Erythroblast (primary cell): ENCODE results near the gene CADPS2.

Experiments
- DNase-seq, 2 experiments: peaks; one replicate each; lab custom pipeline; 2025; lab: John Stamatoyannopoulos, UW
- GATA1 ChIP-seq: IDR thresholded peaks from 2 replicates; pipeline ENCODE4 v1.6.1; 2011; ENCODE audit warnings: low read depth, mild to moderate bottlenecking, control low read depth, low read length, moderate library complexity
- POLR2A ChIP-seq: IDR thresholded peaks from 2 replicates; pipeline ENCODE4 v1.6.1; 2011; ENCODE audit warnings: mild to moderate bottlenecking, low read length

CADPS2 gene

DNA sequence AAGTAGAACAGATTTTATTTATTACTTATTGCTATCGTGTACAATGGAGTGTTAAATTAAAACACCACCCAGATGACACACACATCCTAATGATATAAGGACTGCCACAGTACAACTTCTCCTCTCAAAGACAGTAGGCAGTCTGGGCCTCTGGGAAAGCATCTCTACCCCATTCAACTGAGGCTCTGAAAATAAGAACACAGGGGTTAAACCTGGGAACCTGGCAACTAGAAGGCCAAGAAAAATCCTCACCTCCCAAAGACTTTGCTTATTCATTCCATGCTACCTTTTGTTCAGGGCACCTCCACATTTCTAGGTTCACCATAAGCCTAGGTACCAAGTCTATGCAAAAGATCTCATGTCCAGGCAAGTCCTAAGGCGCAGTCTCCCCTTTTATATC is 456.3 kb downstream of the CADPS2 start:
- no peak for DNase-seq

DNA sequence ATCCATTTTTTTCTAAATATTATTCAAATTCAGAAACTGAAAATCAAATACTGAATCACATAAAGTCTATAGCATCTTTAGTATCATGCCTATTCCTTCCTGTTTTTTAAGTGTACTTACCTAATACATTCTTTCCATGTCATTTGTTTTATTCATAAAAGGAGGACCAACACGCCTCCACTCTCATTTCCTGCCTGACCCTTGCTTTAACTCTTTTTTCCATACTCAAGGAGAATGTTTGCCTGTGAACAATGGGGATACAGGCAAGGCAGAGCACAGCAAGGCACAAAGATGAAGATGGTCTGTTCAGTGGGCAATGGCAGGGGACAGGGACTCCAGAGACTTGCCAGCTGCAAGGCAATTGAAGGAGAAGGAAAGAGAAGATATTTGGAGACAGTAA is 460.5 kb downstream of the CADPS2 start:
- no peak for DNase-seq
- TF ChIP-seq POLR2A (no peak), GATA1 (no peak)

More for the DNA sequence above, 456.3 kb downstream of the CADPS2 start:
- TF ChIP-seq GATA1 (no peak), POLR2A (no peak)

DNA sequence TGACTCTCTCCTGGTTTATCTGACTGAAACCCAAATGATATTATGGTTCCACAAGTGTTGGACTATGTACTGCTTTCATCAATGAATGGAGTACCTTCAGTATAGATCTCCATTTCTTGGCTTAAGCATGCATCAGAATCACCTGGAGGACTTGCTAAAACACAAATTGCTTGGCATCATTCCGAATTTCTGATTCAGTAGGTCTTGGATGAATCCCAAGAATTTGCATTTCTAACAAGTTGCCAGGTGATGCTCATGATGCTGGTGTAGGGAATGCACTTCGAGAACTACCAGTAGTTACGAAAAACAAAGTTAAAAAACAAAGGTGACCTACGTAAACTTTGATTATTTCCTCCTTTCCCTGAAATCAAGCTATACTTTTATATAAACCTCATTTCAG is 462.7 kb downstream of the CADPS2 start:
- TF ChIP-seq GATA1 (no peak), POLR2A (no peak)
- no peak for DNase-seq

DNA sequence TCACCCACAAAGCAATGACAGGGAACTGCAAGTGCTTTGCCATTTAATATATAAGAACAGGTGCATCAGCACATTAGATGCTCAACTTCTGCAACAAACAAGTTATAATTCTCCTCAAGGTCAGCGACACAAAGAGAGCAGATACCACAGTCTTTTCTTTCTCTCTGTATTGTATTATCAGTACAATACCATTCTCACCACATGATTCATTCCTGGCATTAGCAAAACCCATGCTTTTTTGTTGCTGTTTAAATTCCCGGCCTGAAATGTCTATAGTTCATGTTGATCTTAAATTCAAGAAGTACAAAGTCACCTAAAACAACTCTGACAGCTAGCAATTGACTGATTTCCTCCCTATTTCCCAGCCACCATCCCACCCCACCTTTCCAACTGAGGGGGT is 469.9 kb downstream of the CADPS2 start:
- no peak for DNase-seq

DNA sequence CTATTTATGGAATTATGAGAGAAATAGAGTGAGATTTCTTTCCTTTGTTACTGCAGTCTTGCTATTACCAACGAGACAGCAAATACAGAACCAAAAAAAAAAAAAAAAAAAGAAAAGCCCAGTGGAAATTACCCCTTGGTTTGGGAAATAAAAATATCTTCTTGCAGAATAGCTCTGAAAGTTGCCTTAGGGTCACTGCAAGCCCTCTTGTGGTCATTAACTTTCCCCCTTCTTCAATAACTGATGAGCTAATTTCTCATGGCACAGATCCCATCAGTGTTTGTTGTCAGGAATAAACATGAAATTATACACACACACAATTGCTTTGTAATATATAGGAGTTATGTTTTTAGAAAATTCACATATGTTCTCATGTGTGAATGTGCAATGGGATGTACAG is 470.8 kb downstream of the CADPS2 start:
- no peak for DNase-seq
- no peak for TF ChIP-seq GATA1
- TF ChIP-seq POLR2A, result no peak

More for the DNA sequence above, 469.9 kb downstream of the CADPS2 start:
- TF ChIP-seq GATA1 (no peak), POLR2A (no peak)

DNA sequence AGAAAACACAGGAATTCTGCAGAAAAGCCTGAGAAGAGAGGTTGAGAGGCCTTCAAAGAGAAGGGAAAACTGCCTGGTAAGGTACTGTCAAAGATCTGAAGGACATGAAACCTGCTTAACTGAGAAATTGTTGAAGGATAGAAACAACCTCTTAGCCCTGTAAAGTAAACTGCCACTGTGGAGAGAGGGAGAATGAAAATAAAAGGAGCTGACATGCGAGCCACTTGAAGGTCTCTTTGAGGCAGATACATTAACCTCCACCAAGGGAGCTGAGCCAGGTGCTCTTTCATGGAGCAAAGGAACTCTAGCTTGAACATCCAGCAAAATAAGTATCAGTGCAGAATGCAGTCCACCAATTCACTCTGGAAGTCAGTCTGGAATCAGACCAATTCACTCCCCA is 472.9 kb downstream of the CADPS2 start:
- DNase-seq, result no peak
- no peak for TF ChIP-seq GATA1

DNA sequence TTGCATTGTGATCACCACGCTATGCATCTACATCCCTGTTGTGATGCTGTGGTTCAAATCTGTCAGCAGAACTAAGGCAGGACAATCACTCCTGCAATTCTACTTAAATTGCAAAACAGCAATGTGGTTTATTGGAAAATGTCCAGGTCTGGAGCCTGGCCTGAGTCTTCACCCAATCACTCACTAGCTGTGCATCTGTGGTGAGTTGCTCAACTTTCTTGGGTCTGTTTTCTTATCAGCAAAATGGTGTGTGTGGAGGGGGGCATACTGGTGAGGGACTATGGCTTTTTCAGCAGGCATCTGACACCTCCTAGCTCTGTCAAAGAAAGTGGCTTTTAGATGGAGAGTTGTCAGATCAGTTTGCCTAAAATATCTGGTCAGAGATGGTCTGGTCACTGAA is 473.4 kb downstream of the CADPS2 start:
- no peak for TF ChIP-seq POLR2A
- TF ChIP-seq GATA1, result no peak
- no peak for DNase-seq

DNA sequence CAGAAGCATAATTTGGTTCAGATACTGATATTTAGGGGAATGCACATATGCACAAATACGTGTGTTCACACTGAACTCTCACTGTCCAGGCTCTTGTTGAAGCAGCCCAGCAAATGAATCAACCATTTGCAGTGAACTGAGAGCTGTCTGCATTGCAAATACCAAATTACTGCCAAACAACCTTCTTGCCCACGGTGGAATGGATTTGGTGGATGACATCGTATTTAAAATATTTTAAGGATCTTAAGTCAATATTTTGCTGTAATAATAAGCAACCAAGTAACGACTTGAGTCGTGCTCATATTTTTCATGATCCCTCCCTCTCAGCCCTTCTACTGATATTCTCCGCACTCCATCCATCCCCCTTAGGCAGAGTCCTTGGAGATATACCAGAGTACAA is 473.8 kb downstream of the CADPS2 start:
- TF ChIP-seq POLR2A, result no peak
- TF ChIP-seq GATA1, result no peak
- DNase-seq, result no peak

DNA sequence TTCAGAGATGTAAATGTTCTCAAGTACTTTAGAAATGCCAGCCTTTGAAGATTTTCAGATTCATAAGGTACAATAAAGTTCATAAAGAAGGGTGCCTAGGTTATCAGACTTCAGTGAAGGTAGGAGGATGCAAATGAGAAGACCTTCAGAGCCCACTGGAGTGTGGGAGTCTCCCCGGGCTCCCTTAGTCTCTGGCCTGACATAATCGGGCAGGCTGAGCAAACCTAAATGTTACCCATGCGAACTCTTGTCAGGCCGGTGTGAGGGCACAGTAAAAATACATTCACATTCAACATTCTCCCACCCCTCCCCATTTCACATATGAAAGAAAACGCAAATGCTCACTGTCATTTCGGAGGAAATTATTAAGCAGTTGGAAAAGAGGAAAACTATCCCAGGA is 479.1 kb downstream of the CADPS2 start:
- no peak for TF ChIP-seq GATA1
- no peak for TF ChIP-seq POLR2A
- DNase-seq, result no peak

DNA sequence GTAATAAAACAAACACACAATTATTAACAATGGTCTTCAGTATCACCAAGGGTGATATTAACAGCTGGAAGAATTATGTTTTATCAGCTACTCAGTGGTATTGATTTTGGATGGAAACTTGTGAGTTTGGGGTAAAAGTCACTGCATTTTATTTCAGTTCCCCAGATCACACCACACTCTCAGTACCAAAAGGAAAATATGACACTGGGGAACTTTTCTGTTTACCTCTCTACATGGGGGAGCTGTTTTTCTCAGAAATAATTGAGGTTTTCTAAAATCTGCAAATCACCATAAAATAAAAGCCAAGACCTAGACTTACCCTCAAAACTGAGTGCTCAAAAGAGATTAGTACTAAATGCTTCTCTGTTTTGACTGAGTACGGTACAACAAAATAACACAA is 483.1 kb downstream of the CADPS2 start:
- no peak for TF ChIP-seq POLR2A
- no peak for TF ChIP-seq GATA1
- DNase-seq, result no peak

DNA sequence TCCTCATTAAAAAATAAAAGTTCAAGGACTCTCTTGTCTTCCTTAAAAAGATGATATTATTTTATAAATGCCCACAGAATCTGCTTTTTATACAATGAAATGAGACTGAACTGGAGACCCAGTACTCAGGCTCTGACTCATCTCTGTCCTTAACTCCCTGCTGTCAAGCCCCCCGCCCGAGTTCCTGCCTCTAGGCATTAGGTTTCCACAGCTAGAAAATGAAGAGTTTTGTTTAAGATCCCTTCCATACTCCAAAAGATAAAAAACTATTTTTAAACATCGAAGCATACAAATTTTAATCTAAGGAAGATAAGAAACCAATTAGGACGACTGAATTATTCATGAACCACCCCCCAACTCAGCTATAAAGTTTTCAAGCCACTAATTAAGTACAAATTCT is 484.0 kb downstream of the CADPS2 start:
- TF ChIP-seq GATA1, result no peak
- TF ChIP-seq POLR2A, result no peak
- no peak for DNase-seq

DNA sequence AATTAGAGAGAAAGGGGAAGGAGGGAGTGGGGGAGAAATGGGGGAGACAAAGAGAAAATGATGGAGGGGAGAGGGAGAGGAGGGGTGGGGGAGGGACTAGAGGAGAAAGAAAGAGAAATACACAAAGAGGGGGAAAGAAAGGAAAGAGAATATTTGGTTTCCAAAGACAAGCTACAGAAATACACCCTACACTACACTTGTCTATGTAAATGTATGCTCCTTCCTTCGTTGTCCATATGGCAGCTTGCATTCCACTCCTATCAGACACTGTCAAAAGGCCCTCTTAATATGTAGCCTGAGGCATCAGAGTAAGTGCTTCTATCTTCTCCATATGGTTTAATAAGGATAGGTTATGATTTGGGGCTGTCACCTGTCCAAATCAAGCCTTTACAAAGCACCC is 488.9 kb downstream of the CADPS2 start:
- no peak for DNase-seq
- TF ChIP-seq POLR2A, result no peak
- TF ChIP-seq GATA1, result no peak

DNA sequence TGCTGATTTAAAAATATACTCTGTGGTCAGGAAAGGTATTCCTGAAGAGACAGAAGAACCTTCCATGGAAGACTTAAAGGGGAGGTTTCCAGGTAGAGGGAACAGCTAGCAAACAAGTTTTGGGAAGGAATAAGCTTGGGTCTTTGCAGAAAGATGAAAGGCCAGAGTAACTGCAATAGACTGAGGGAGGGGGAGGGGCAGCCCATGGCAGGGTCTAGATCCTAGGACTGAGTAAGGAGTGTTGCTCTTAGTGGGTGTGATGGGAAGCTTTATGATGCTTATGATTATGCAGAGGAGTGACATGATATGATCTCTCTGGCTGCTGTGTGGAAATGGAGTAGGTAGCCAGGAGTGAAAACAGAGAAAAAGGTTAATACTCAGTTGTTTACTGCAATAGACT is 491.7 kb downstream of the CADPS2 start:
- no peak for TF ChIP-seq GATA1
- no peak for TF ChIP-seq POLR2A
- no peak for DNase-seq

DNA sequence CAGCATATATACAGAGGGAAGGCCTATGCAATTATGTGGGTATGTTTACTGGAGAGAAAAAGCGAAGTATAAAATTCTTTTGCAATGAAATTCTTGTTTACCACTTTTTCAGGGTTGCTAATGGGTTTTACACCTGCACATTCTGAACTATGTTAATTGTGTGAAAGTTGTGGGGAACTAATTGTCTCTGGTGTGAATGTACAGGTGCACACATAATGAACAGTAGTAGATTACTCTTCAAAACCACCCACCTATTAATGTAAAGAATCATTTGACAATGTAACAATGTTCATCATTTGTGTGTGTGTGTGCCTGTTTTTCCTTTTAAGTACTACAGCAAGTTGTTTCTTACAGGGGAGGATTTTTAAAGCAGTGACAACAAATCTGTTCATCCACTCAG is 501.7 kb downstream of the CADPS2 start:
- TF ChIP-seq POLR2A (no peak), GATA1 (no peak)
- DNase-seq, result no peak

DNA sequence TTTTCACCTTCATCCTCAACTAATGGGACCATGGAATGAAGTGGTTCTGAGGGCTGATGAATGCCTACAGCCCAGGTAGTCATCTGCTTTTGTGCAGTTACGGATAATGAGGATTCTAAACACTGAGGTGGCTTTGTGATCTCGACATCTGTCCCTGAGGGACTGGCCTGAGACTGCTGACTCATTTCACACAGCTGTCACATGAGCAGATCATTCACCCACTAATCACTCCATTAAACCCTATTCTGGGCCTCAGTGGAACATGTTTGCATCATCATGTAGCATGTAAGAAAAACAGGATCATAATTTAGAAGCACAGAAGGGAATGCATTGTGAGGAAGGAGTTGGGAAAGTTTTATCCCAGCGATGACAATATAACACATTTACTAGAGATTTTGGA is 502.3 kb downstream of the CADPS2 start:
- no peak for TF ChIP-seq POLR2A
- no peak for TF ChIP-seq GATA1
- DNase-seq, result no peak

DNA sequence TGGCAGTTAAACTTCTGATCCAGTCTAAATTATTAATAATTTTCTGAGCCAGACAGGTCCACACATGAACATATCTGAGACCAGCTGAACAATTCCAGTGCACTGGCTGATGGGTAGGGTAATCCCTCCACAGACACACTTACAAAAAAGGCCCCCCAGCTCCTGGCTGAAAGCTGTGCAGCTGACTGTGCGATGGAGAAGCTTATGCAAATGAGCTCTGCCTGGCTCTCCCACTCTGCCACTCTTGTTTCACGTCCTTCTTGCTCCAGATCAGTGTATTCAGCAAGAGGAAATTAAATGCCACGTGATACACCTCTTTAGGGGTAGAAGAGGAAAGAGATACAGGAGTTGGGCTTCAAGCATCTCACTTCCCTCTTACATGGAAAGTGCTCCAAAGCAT is 505.3 kb downstream of the CADPS2 start:
- TF ChIP-seq GATA1 (no peak), POLR2A (no peak)
- DNase-seq, result no peak

DNA sequence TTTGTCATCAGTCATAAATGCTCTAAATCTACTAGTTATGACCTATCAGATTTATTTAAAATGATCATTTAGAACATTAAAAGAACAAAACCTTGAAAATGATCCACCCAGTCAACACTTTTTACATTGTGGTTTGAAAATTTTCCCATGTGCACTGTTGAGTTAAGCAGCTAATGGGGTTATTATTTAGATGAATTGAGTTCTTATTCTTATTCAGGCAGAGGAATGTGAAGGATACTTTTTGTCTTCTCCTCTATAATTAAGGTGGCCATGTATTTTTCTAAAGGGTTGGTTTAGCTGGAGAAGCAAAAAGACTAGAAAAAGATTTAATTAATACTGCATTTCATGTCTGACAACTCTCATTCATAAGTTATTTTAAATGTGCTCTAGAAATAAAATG is 506.8 kb downstream of the CADPS2 start:
- DNase-seq, result no peak
- TF ChIP-seq POLR2A (no peak), GATA1 (no peak)
